ENCODE results near the gene SMAD2. TPM values are rescaled to one million over a fixed set of nuclear protein-coding genes. Genes with fewer than 3 reads are reported as not detected.

The SMAD2 gene
- total RNA-seq, 1 experiment from 2014 or later: 129 TPM

GRCh38 chr18:47846431-47846830 is 84.0 kb downstream of the SMAD2 start:
- BruUV-seq (replicated peaks): no TSS peak
- POLR2A ChIA-PET: no interaction called here
- TF ChIP-seq SIN3A (IDR thresholded peaks at IDR 0.05; ENCODE audit: borderline replicate concordance, insufficient read depth, low read depth, low read length): no peak
- TF ChIP-seq REST (IDR thresholded peaks at IDR 0.05; ENCODE audit: insufficient read depth in 1 of 2, low read depth in 2 of 2, low read length in 1 of 2): no peak
- no peak for TF ChIP-seq TCF7L2 (IDR thresholded peaks at IDR 0.05; ENCODE audit: low read depth, low read length)
- no peak for TF ChIP-seq POLR2AphosphoS5 (IDR thresholded peaks at IDR 0.05; ENCODE audit: low read depth, low read length)
- TF ChIP-seq CTCF (IDR thresholded peaks at IDR 0.05): no peak

GRCh38 chr18:47844828-47845498 is 85.5 kb downstream of the SMAD2 start:
- ChIA-PET CTCF (no interaction called here), POLR2A (no interaction called here)
- in situ Hi-C loops (cut with HindIII; ENCODE audit: low pct_unique_long_range_greater_than_20kb, low sequenced_read_pairs): no loop called here
- Histone ChIP-seq H3K27me3 (ENCODE audit: control insufficient read depth, insufficient read depth, low read length) (no peaks in the 10 kb centered on the region), H3K4me1 (ENCODE audit: control insufficient read depth, insufficient read depth, low read length) (no peaks in the 10 kb centered on the region), H3K9me3 (ENCODE audit: control insufficient read depth, insufficient read depth, low read depth, low read length) (no peaks in the 10 kb centered on the region), H3K4me3 (ENCODE audit: low read depth in 2 of 2, low read length in 2 of 2) (no peak overlapping the region), H3K36me3 (ENCODE audit: control insufficient read depth, insufficient read depth, low read length) (peaks cover 21% of the 10 kb centered on the region; the same call in 1 of the 2 replicates), H3K27ac (ENCODE audit: low read length) (no peak overlapping the region)
- intact Hi-C loops (cut with micrococcal nuclease; ENCODE audit: unreplicated experiment): no loop called here
- ATAC-seq: no peak
- no TSS peak for BruUV-seq (replicated peaks)
- TF ChIP-seq SIN3A (IDR thresholded peaks at IDR 0.05; ENCODE audit: borderline replicate concordance, insufficient read depth, low read depth, low read length) (no peak), REST (IDR thresholded peaks at IDR 0.05; ENCODE audit: insufficient read depth in 1 of 2, low read depth in 2 of 2, low read length in 1 of 2) (no peak), POLR2AphosphoS5 (IDR thresholded peaks at IDR 0.05; ENCODE audit: low read depth, low read length) (no peak), TCF7L2 (IDR thresholded peaks at IDR 0.05; ENCODE audit: low read depth, low read length) (no peak), CTCF (IDR thresholded peaks at IDR 0.05) (no peak)
- no peak for DNase-seq (ENCODE audit: low read depth, low spot score)

More at GRCh38 chr18:47846431-47846830, 84.0 kb downstream of the SMAD2 start:
- Histone ChIP-seq H3K9me3 (ENCODE audit: control insufficient read depth, insufficient read depth, low read depth, low read length) (no peaks in the 10 kb centered on the region), H3K27ac (ENCODE audit: low read length) (no peak overlapping the region), H3K4me1 (ENCODE audit: control insufficient read depth, insufficient read depth, low read length) (no peaks in the 10 kb centered on the region), H3K4me3 (ENCODE audit: low read depth in 2 of 2, low read length in 2 of 2) (no peak overlapping the region), H3K27me3 (ENCODE audit: control insufficient read depth, insufficient read depth, low read length) (no peaks in the 10 kb centered on the region), H3K36me3 (ENCODE audit: control insufficient read depth, insufficient read depth, low read length) (peaks cover 19% of the 10 kb centered on the region; the same call in 1 of the 2 replicates)
- intact Hi-C loops (cut with micrococcal nuclease; ENCODE audit: unreplicated experiment) (no loop called here), in situ Hi-C loops (cut with HindIII; ENCODE audit: low pct_unique_long_range_greater_than_20kb, low sequenced_read_pairs) (no loop called here)
- CTCF ChIA-PET: no interaction called here
- ATAC-seq (no peak), DNase-seq (ENCODE audit: low read depth, low spot score) (no peak)
